ENCODE data around the gene GALNT17.

DNA sequence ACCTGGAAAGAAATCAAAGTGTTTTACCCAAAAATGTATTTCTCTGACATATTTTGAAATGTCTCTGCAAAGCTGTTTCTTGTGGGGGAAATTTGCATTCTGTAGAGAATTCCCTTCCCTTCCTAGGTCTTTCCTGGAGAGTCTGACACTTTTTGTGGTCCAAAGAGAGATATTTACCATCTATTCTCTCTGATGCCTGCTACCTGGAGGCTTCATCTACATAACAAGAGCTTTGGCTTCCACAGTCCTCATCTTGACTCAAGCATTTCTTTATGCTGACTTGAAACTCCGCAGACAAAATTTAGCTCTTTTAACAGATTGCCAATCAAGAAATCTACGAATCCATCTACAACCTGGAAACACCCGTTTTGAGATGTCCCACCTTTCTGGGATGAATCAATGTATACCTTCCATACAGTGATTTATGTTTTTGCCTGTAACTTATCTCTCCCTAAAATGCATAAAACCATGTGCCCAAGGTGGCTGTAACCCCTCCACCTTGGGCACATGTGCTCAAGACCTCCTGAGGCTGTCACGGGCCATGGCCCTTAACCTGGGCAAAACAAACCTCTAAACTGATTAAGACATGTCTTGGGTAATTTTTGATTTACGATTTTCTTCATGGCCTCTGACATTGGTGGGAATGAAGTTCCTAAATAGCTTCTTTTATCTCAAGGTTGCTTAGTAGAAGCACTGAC lies 334.7 kb downstream of the GALNT17 start:
- TF ChIP-seq TAF1 (IDR thresholded peaks at IDR 0.05; ENCODE audit: borderline replicate concordance, low read depth, low read length) (no peak), POLR2A (IDR thresholded peaks at IDR 0.05; ENCODE audit: low read depth, low read length) (no peak), POLR2AphosphoS5 (IDR thresholded peaks at IDR 0.05; ENCODE audit: low read depth, low read length) (no peak)

All from GM12892 (cell line).